H9 (cell line): ENCODE results near the gene RBM19. TPM values are rescaled to one million over a fixed set of nuclear protein-coding genes. Genes with fewer than 3 reads are reported as not detected.

Source experiments
- DNase-seq: peaks from one replicate; pipeline ENCODE4 v3.0.0-alpha.2; 2017
- H2AFZ ChIP-seq: one replicate; pipeline ENCODE4 v1.6.1; 2013; ENCODE audit warnings: mild to moderate bottlenecking, low read length, control low read depth, moderate library complexity
- H2AK5ac ChIP-seq: 2 replicates; pipeline ENCODE4 v1.6.1; 2013; ENCODE audit warnings: low read length, control low read depth, mixed read lengths; ENCODE audit not compliant: insufficient read length
- H2BK120ac ChIP-seq: one replicate; pipeline ENCODE4 v1.6.1; 2013; ENCODE audit warnings: low read depth, mild to moderate bottlenecking, low read length, control low read depth, inconsistent platforms; ENCODE audit not compliant: poor library complexity, severe bottlenecking
- H2BK12ac ChIP-seq: 2 replicates; pipeline ENCODE4 v1.6.1; 2013; ENCODE audit warnings: low read length, control low read depth, mixed read lengths, low read depth; ENCODE audit not compliant: insufficient read length
- H2BK15ac ChIP-seq: 2 replicates; pipeline ENCODE4 v1.6.1; 2013; ENCODE audit warnings: low read depth, low read length, control low read depth
- H2BK20ac ChIP-seq: one replicate; pipeline ENCODE4 v1.6.1; 2013; ENCODE audit warnings: low read depth, mild to moderate bottlenecking, low read length, control low read depth, inconsistent platforms; ENCODE audit not compliant: poor library complexity, severe bottlenecking
- H2BK5ac ChIP-seq: 2 replicates; pipeline ENCODE4 v1.6.1; 2013; ENCODE audit warnings: low read length, control low read depth, mixed read lengths; ENCODE audit not compliant: insufficient read length
- H3K14ac ChIP-seq: 2 replicates; pipeline ENCODE4 v1.6.1; 2013; ENCODE audit warnings: low read length, control low read depth; ENCODE audit not compliant: insufficient read depth
- H3K18ac ChIP-seq: 2 replicates; pipeline ENCODE4 v1.6.1; 2013; ENCODE audit warnings: low read depth, mild to moderate bottlenecking, mixed read lengths, low read length, control low read depth; ENCODE audit not compliant: insufficient read length
- H3K23ac ChIP-seq: 2 replicates; pipeline ENCODE4 v1.6.1; 2013; ENCODE audit warnings: low read length, control low read depth, mixed read lengths, low read depth; ENCODE audit not compliant: insufficient read length
- H3K23me2 ChIP-seq: 2 replicates; pipeline ENCODE4 v1.6.1; 2013; ENCODE audit warnings: low read depth, mild to moderate bottlenecking, mixed read lengths, low read length, control low read depth; ENCODE audit not compliant: insufficient read length, poor library complexity, severe bottlenecking
- H3K27ac ChIP-seq: 2 replicates; pipeline ENCODE4 v1.5.1; 2013; ENCODE audit warnings: low read length, control low read depth, mixed read lengths, low read depth; ENCODE audit not compliant: insufficient read length
- H3K27me3 ChIP-seq: 2 replicates; pipeline ENCODE4 v1.6.1; 2013; ENCODE audit warnings: low read length, control low read depth, inconsistent platforms; ENCODE audit not compliant: insufficient read depth
- H3K4ac ChIP-seq: 2 replicates; pipeline ENCODE4 v1.6.1; 2013; ENCODE audit warnings: low read depth, mild to moderate bottlenecking, control low read depth, inconsistent platforms, low read length, moderate library complexity
- H3K4me1 ChIP-seq: 2 replicates; pipeline ENCODE4 v1.6.1; 2013; ENCODE audit warnings: low read length, control low read depth, inconsistent platforms; ENCODE audit not compliant: insufficient read depth
- H3K4me2 ChIP-seq: 2 replicates; pipeline ENCODE4 v1.6.1; 2013; ENCODE audit warnings: low read length, control low read depth, mixed read lengths; ENCODE audit not compliant: insufficient read length, insufficient read depth
- H3K56ac ChIP-seq: 2 replicates; pipeline ENCODE4 v1.6.1; 2013; ENCODE audit warnings: low read depth, mild to moderate bottlenecking, mixed read lengths, low read length, control low read depth; ENCODE audit not compliant: insufficient read length
- H3K79me1 ChIP-seq: 2 replicates; pipeline ENCODE4 v1.6.1; 2013; ENCODE audit warnings: low read depth, mild to moderate bottlenecking, moderate library complexity, low read length, control low read depth, inconsistent platforms; ENCODE audit not compliant: insufficient read depth, poor library complexity, severe bottlenecking
- H3K79me2 ChIP-seq: 2 replicates; pipeline ENCODE4 v1.6.1; 2013; ENCODE audit warnings: low read length, control low read depth, inconsistent platforms; ENCODE audit not compliant: insufficient read depth
- H3K9ac ChIP-seq: 2 replicates; pipeline ENCODE4 v1.6.1; 2013; ENCODE audit warnings: low read length, control low read depth, mixed read lengths; ENCODE audit not compliant: insufficient read length; ENCODE audit errors: extremely low read depth
- H3K9me3 ChIP-seq: one replicate; pipeline ENCODE4 v1.6.1; 2013; ENCODE audit warnings: low read depth, low read length, inconsistent platforms; ENCODE audit not compliant: control insufficient read depth
- H3T11ph ChIP-seq: one replicate; pipeline ENCODE4 v1.6.1; 2013; ENCODE audit warnings: mild to moderate bottlenecking, low read length, control low read depth, inconsistent platforms
- H4K20me1 ChIP-seq: one replicate; pipeline ENCODE4 v1.6.1; 2013; ENCODE audit not compliant: control insufficient read depth, insufficient read length, insufficient read depth
- H4K5ac ChIP-seq: 2 replicates; pipeline ENCODE4 v1.6.1; 2013; ENCODE audit warnings: low read depth, mild to moderate bottlenecking, mixed read lengths, low read length, control low read depth; ENCODE audit not compliant: insufficient read length
- H4K8ac ChIP-seq: replicated peaks from 2 replicates; pipeline ENCODE4 v1.6.1; 2013; ENCODE audit warnings: low read length, control low read depth, mixed read lengths, low read depth; ENCODE audit not compliant: insufficient read length
- H4K91ac ChIP-seq: 2 replicates; pipeline ENCODE4 v1.6.1; 2013; ENCODE audit warnings: low read depth, mild to moderate bottlenecking, moderate library complexity, mixed read lengths, low read length, control low read depth; ENCODE audit not compliant: insufficient read length
- H3K27ac Mint-ChIP-seq, 3 experiments: 2 replicates in 2 of 3; 3 replicates in 1 of 3; pipeline ENCODE4 v1.8.0; 2020 to 2021; ENCODE audit warnings: mixed read lengths in 3 of 3, mild to moderate bottlenecking in 1 of 3, moderate library complexity in 1 of 3
- H3K27me3 Mint-ChIP-seq: 2 replicates; pipeline ENCODE4 v1.8.0; 2021; ENCODE audit warnings: low read depth, mild to moderate bottlenecking, moderate library complexity, mixed read lengths
- H3K36me3 Mint-ChIP-seq, 3 experiments: 2 replicates in 2 of 3; 3 replicates in 1 of 3; pipeline ENCODE4 v1.8.0; 2020 to 2021; ENCODE audit warnings: low read depth in 3 of 3, mixed read lengths in 3 of 3; ENCODE audit not compliant: insufficient read depth in 1 of 3
- H3K4me1 Mint-ChIP-seq, 2 experiments: 2 replicates each; pipeline ENCODE4 v1.8.0; 2020; ENCODE audit warnings: mixed read lengths in 2 of 2
- H3K4me3 Mint-ChIP-seq, 2 experiments: 2 replicates in 1 of 2; 3 replicates in 1 of 2; pipeline ENCODE4 v1.8.0; 2020 to 2021; ENCODE audit warnings: mild to moderate bottlenecking in 2 of 2, mixed read lengths in 2 of 2, moderate library complexity in 1 of 2
- H3K9me3 Mint-ChIP-seq, 2 experiments: 2 replicates in 1 of 2; 3 replicates in 1 of 2; pipeline ENCODE4 v1.8.0; 2020; ENCODE audit warnings: mild to moderate bottlenecking in 2 of 2, mixed read lengths in 2 of 2, moderate library complexity in 1 of 2
- CTCF ChIP-seq: fragments of 200-600 bp; sonication (generic); conservative IDR thresholded peaks from 3 replicates; pipeline ENCODE4 v1.8.0; 2021; ENCODE audit warnings: antibody characterized with exemption, mild to moderate bottlenecking
- WGBS: extraction: QIAGEN DNeasy Blood & Tissue Kit; methylation state at CpG from one replicate; pipeline ENCODE4 v1.1.7; 2013; ENCODE audit warnings: missing lambda C conversion rate, low lambda C conversion rate, mixed read lengths; ENCODE audit not compliant: insufficient read length; ENCODE audit errors: extremely low coverage; 5-methylcytosine and 5-hydroxymethylcytosine counted together
- total RNA-seq: library from RNA; stranded (reverse); gene quantifications from 2 replicates; pipeline ENCODE4 v1.2.1, GENCODE V29; 2021

Gene RBM19
- total RNA-seq, 1 experiment from 2014 or later = 32.2 TPM

DNA sequence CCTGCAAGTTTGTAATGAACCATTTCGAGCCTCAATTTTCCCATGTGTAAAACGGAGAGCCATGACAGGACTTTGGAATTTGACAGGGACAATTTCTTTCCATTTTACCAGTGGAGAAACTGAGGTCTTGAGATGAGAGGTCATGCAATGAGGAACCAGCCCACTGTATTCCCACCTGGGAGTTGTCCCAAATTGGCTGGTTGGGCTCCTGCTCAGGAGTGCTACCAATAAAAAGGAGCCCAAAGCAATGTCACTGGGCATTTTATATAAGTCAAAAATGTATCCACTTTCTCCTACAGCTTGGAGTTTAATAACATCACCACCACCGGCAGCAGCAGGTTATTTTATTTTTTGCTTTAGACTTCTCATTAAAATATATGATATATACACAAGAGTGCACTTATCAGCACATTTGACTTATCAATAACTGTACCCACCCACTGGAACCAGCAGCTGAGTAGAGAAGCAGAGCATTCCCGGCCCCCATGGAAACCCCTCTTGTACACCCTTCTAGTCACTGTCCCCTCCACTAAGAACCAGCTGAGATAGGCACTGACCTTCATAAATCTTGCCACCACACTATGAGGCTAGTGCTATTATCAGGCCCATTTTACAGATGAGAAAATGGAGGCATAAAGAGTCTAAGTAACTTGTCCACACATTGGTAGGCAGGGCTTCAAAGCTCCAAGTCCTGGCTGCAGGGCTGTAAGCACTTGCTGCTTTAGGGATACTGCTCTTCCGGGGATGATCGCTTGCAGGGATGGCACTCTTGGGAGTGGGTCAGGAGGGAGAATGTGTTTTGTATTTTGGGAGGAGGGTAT, 25.3 kb upstream of the RBM19 start:
- no peaks in the 10 kb centered on the region for H3K9me3 Mint-ChIP-seq
- no peak overlapping the region for H2BK12ac ChIP-seq
- no peak for DNase-seq
- H3K27ac ChIP-seq = no peak overlapping the region
- no peak overlapping the region for H2BK20ac ChIP-seq
- peaks cover 69% of the 10 kb centered on the region for H3K27me3 Mint-ChIP-seq
- no peaks in the 10 kb centered on the region for H3K23me2 ChIP-seq
- no peaks in the 10 kb centered on the region for H3K4me1 ChIP-seq
- H3T11ph ChIP-seq = no peak overlapping the region
- H3K79me1 ChIP-seq = no peaks in the 10 kb centered on the region
- H3K56ac ChIP-seq = no peak overlapping the region
- H4K20me1 ChIP-seq = no peaks in the 10 kb centered on the region
- H4K8ac ChIP-seq = no peak overlapping the region
- H4K5ac ChIP-seq = no peak overlapping the region
- peaks cover 5 to 9% of the 10 kb centered on the region in 2 experiments for H3K4me1 Mint-ChIP-seq
- no peak overlapping the region for H3K4me3 Mint-ChIP-seq
- no peak overlapping the region for H3K27ac Mint-ChIP-seq
- H3K14ac ChIP-seq = no peak overlapping the region
- H3K36me3 Mint-ChIP-seq = no peaks in the 10 kb centered on the region
- H4K91ac ChIP-seq = no peak overlapping the region
- no peak overlapping the region for H2BK120ac ChIP-seq
- no peak overlapping the region for H3K18ac ChIP-seq
- no peak overlapping the region for H2BK5ac ChIP-seq
- no peak overlapping the region for H3K9ac ChIP-seq
- H2BK15ac ChIP-seq = no peak overlapping the region
- no peak for TF ChIP-seq CTCF
- H3K4ac ChIP-seq = no peak overlapping the region
- no peak overlapping the region for H2AK5ac ChIP-seq
- H3K4me2 ChIP-seq = no peak overlapping the region
- H3K23ac ChIP-seq = no peak overlapping the region
- H2AFZ ChIP-seq = no peak overlapping the region
- WGBS = no CpG with 5 or more reads among the region's 6 CpGs
- no peaks in the 10 kb centered on the region for H3K79me2 ChIP-seq
- H3K27me3 ChIP-seq = no peaks in the 10 kb centered on the region
- H3K9me3 ChIP-seq = no peaks in the 10 kb centered on the region
